Kidney epithelial cell (primary cell): ENCODE measurements around the gene BPIFA3. TPM values are rescaled to one million over a fixed set of nuclear protein-coding genes. Genes with fewer than 3 reads are reported as not detected.

Source experiments
- DNase-seq: peaks from one replicate; pipeline ENCODE4 v3.0.0-alpha.2; 2010; ENCODE audit warnings: low read depth
- H3K27me3 ChIP-seq: 2 replicates; pipeline ENCODE4 v1.6.0; 2011; ENCODE audit warnings: low read length; ENCODE audit not compliant: control insufficient read depth, insufficient read depth
- H3K36me3 ChIP-seq: 2 replicates; pipeline ENCODE4 v1.5.1; 2011; ENCODE audit warnings: low read length; ENCODE audit not compliant: control insufficient read depth, insufficient read depth
- H3K4me3 ChIP-seq: 2 replicates; pipeline ENCODE4 v1.5.1; 2011; ENCODE audit warnings: low read depth, mild to moderate bottlenecking, control low read depth, low read length
- total RNA-seq: library from RNA; depleted of rRNA; stranded (reverse); fragments of >200 nt; gene quantifications from 2 replicates; pipeline ENCODE4 v1.2.3, GENCODE V29; 2015
- TF ChIP-seq, protein P1 (sequence below): IDR thresholded peaks from 2 replicates; pipeline ENCODE4 v1.5.1; 2011; ENCODE audit warnings: mild to moderate bottlenecking, moderate library complexity, low read length, control low read depth, inconsistent platforms; ENCODE audit not compliant: insufficient read depth, poor library complexity, severe bottlenecking

Gene BPIFA3
- total RNA-seq, 1 donor from 2014 or later = not detected

DNA sequence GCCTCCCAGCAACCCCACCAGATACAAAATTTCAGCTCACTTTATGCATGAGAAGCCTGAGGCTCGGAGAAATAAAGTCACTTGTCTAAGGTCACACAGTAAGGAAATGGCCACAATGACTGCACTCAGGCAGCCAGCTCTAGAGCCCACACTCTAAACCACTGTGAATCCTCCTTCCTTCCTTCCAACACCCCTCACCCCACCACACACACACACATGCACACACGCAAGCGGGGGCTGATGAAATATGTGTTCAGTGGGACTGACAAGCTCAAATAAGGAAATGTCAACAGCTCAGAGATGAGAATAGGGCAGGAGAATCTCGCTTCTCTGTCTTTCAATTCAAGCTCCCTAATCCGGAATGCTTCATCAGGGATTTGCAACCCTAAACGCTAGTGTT is 12.7 kb downstream of the BPIFA3 start:
- DNase-seq = no peak
- Histone ChIP-seq H3K27me3 (peaks cover 2% of the 10 kb centered on the region), H3K36me3 (no peaks in the 10 kb centered on the region), H3K4me3 (no peak overlapping the region)
- TF ChIP-seq, protein P1, sequence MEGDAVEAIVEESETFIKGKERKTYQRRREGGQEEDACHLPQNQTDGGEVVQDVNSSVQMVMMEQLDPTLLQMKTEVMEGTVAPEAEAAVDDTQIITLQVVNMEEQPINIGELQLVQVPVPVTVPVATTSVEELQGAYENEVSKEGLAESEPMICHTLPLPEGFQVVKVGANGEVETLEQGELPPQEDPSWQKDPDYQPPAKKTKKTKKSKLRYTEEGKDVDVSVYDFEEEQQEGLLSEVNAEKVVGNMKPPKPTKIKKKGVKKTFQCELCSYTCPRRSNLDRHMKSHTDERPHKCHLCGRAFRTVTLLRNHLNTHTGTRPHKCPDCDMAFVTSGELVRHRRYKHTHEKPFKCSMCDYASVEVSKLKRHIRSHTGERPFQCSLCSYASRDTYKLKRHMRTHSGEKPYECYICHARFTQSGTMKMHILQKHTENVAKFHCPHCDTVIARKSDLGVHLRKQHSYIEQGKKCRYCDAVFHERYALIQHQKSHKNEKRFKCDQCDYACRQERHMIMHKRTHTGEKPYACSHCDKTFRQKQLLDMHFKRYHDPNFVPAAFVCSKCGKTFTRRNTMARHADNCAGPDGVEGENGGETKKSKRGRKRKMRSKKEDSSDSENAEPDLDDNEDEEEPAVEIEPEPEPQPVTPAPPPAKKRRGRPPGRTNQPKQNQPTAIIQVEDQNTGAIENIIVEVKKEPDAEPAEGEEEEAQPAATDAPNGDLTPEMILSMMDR = no peak

DNA sequence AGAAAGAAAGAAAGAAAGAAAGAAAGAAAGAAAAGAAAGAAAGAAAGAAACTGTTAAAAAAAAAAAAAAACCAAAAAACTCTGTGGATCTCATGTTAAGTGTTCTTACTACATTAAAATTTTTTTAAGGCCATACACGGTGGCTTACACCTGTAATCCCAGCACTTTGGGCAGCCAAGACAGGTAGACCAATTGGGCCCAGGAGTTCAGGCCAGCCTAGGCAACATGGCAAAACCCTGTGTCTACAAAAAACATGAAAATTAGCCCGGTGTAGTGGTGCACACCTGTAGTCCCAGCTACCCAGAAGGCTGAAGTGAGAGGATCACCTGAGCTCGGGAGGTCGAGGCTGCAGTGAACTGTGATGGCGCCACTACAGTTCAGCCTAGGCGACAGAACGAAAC is 14.1 kb downstream of the BPIFA3 start:
- Histone ChIP-seq H3K4me3 (no peak overlapping the region), H3K36me3 (no peaks in the 10 kb centered on the region), H3K27me3 (peaks cover 2% of the 10 kb centered on the region)
- DNase-seq = no peak
- TF ChIP-seq, protein P1 = no peak

DNA sequence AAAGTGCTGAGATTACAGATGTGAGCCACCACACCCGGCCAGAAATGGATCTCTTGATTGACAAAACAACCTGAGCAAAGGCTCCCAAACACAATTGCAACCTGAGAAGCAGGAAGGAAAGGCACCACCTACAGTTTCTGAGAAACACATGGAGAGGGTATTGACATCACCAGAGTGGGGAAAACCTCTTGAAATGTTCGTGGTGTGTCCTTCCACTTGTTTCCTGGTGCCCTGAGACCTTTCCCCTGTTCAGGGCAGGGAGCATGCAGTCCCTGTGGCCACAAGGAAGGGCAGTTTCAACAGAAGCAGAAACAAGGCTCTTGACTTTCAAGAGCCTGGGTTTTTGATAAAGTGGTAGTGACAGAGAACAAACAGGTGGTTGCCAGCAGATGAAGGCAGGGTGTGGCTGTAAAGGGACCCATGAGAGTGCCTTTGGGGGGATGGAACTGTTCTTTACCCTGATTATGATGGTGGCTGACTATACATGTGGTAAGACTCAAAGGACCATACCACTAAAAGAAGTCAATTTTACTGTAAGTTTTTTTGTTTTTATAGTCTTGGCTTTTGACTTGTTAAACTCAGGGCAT is 15.4 kb downstream of the BPIFA3 start:
- DNase-seq = no peak
- Histone ChIP-seq H3K36me3 (no peaks in the 10 kb centered on the region), H3K4me3 (no peak overlapping the region), H3K27me3 (peaks cover 2% of the 10 kb centered on the region)
- TF ChIP-seq, protein P1 = no peak

DNA sequence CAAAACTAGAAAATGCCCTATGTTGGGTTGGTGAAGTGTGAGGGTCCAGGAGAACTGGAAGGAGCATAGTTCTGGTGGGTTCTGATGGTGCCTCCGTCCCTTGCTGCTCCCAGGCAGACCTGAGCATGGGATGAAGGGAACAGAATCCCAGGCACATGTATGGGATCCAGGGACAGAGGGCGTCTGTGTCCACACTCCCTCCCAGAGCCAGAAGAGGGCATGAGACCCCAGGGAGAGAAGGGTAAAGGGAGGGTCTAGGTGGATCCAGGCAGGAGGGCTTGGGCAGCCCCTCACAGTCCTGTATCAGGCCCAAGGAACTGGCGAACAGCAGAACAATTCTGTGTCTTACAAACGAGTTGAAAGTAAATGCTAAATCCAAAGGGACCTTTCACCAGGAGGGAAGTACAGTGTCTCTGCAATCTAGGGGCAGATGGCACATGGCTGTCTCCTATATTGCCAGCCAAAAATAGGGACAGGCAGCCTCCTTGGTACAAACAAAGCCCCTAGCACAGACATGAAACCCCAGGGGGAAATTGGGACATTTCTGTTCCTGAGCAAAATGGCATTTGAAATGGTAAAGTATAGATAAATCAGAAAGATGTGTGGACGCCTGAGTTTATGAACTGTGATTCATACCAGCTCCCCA is 16.1 kb downstream of the BPIFA3 start:
- TF ChIP-seq, protein P1 = no peak
- H3K4me3 ChIP-seq = no peak overlapping the region
- H3K36me3 ChIP-seq = no peaks in the 10 kb centered on the region
- DNase-seq = no peak
- H3K27me3 ChIP-seq = peaks cover 2% of the 10 kb centered on the region

DNA sequence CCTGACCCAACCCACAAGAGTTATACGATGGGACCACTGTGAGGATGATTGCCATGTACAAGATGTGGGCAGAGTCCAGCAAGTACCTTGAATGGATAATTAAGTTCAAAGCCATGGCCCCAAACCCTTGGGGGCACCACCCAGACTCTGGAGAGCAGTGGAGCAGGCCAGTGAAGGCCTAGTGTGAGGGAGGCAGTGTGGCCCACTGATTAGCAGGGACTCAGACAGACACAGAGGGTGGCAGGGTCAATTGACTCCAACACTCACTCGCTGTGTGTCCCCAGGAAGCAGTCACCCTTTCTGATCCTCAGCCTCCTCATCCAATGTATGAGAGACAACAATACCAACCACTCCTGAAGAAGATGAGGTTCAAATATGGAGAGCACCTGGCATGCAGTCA is 16.9 kb downstream of the BPIFA3 start:
- no peaks in the 10 kb centered on the region for H3K36me3 ChIP-seq
- TF ChIP-seq, protein P1 = no peak
- DNase-seq = no peak
- peaks cover 2% of the 10 kb centered on the region for H3K27me3 ChIP-seq
- no peak overlapping the region for H3K4me3 ChIP-seq

DNA sequence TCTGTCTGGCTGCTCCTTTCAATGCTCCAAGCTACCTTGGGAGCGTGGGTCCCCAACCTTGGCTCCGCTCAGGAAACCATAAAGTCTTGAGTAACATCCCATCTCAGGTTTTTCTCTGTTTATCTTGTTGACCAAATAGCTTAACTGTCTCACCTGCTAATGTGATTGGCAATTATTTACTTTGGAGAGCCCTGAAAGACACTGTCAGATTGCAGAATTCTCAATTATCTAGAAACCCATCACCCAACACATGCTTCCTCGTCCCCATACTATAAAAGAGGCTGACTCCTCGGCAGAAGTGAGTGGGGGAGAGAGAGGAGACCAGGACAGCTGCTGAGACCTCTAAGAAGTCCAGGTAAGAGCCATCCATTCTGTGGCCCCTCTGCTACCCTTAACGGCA is 18.5 kb downstream of the BPIFA3 start, which contains the start of gene BPIFA1:
Gene BPIFA1 (plus strand): TSS at position 301 of the 400 bp plus-strand sequence. CDS start 1,716 bp downstream, outside the sequence.
- no peaks in the 10 kb centered on the region for H3K36me3 ChIP-seq
- TF ChIP-seq, protein P1 = no peak
- H3K4me3 ChIP-seq = no peak within 1 kb of the TSS
- H3K27me3 ChIP-seq = peaks cover 2% of the 10 kb centered on the region
- no peak for DNase-seq
